NK-92 (cell line): Measurements from ENCODE around the gene DISC1.
"Not testable (repeated sequence)": the region's sequence is repeated elsewhere in the genome, so short reads cannot be mapped to it uniquely, and the experiment has no call there.

Experiments
- DNase-seq: peaks from one replicate; lab custom pipeline; 2025; ENCODE audit not compliant: unreplicated experiment; lab: John Stamatoyannopoulos, UW

Gene DISC1

DNA sequence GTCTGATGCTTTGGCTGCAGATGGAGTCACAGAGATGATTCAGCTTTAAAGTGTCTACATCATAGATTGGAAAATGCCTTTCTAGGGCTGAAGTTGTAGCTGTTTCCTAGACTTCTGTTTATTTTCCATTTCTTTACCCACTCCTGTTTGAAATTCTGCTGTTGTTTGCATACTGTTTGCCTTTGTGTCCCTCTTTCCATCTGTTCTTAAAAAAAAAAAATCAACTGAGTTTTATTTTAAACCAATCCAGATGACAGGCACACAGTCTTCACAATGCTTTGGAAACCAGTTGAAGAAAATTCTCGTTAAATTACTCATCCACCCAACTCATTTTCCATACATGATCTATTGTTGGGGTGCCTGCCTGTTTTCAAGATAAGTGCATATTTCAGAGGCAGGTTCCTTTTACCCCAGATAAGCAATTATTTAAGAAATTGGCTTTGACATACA lies 245.9 kb downstream of the DISC1 start:
- DNase-seq = no peak

DNA sequence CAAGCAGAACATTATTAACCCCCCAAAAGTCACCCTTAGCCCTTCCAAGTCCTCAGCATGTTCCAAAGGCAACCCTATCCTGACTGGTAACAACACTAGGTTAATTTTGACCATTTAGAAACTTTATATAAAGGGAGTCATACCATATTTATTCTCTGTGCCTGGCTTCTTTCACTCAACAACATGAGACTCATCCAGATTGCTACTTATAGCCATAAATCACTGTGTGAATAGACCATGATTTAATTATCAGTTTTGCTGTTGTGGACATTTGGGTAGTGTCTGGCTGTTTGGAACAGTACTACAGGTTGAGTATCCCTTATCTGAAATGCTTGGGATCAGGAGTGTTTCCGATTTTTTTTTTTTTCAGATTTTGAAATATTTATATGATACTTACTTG lies 252.1 kb downstream of the DISC1 start:
- no peak for DNase-seq

DNA sequence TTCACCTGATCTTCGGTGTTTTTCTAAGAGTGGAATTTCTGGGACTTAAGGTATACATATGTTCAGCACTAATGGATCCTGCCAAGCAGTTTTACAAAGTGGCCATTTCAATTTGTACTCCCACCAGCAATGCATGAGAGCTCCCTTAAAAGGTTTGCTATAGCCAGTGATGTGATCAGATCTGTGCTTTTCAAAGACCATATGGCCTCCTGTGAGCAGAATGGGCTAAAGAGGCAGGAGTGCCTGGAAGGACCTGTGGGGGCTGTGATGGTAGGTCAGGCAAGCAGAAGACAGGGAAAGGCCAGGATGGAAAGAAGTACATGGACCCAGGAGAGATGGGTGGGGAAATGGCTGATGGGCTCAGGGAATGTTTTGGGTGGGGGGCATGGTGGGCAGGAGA lies 252.7 kb downstream of the DISC1 start:
- DNase-seq = no peak

DNA sequence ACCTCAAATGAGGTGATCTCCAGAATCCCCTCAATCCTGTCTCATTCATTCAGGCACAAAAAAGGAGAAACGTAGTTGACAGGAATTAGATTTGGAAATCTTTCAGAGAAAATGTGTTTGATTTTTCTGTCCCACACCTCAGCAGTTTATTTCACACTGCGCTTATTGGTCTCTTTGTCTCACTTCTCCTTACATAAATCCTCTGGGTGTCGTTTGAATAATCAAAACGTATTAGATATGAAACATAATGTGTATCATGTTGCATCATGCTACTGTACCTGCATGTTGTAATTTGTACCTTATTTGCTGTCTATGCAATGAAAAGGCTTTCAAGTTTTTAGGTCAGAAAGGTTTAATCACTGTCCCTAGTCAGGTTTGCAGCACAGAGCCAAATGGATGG lies 255.7 kb downstream of the DISC1 start:
- no peak for DNase-seq

DNA sequence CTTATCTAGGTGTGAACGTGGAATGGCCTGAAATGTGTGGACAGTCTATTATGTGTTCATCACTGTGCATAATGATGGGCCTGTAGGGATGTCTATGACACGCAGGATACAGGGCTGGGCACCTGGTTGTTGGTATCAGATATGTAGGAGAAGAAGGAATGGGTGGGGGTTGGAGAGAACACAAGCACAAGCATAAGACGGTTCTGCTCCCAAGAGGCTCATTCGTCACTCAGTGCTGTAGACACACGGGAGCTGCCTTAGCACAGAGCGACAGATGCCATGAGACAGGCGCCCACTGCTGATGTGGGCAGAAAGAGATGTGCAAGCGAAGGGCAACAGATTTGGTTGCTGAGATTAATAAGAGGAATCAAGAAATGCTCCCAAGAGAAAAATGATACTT lies 256.2 kb downstream of the DISC1 start:
- no peak for DNase-seq

DNA sequence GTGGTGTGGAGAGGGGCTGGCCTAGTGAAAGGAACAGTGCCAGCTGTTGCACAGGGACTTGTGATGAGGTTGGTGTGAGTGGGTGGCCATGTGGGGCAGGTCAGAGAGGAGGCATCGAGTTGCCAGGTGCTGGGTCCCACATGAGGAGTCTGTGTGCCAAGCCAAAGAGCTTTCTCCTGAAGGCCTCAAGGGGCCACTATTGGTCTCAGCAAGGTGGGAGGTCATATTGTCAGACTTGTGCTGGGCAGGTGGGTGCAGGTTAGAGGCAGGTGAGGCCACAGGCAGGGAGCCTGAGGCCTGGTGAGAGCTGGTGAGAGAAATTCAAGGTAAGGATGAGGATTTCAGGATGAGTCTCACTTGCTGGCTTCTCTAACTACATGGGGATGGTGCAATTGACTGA lies 256.8 kb downstream of the DISC1 start:
- no peak for DNase-seq

DNA sequence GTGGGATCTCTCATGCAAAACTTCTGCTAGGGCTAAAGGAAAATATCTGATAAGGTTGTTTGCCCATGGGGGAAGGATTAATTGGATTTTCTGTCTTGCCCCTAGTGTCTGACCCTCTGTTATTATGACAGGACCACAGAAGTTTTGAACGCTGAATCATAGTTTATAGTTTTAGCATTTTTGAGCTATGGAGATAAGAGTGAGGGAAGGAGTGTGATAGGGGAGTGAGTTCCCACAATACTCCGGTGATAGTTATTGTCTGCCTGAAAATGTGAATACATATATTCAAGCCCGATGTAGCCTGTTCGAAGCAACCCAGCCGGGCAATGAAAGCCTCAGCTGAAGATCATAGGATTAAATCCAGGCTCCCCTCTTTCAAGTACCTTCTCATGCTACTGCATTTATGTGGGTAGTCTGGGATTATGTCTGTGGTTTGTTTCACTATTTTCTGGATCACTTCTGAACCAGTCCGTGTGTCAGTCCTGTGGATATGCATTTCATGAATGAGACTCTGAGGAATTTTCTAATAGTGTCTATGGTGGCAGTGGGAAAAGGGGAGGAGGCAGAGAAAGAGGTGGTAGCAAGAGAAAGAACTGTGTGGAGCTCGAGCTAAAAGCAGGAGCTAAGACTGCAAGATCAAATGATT lies 258.7 kb downstream of the DISC1 start:
- no peak for DNase-seq

DNA sequence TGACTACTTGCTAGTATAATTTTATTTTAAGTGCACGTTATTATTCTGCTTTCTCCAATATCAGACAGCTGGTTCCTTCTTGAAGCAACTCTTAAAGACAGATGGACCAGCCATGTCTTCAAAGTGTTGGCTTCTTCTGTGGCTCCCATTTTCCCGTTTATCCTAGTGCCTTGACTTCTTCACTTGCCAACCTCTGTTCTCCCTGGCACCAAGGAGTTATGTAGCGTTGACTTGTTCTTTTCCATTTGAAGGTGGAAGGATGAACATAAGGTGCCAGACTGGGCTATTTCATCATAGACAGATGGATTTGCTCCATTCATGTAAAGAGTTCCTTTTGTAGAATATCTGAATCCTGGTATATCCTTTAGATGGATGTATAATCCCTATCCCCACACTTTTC lies 260.6 kb downstream of the DISC1 start:
- no peak for DNase-seq

DNA sequence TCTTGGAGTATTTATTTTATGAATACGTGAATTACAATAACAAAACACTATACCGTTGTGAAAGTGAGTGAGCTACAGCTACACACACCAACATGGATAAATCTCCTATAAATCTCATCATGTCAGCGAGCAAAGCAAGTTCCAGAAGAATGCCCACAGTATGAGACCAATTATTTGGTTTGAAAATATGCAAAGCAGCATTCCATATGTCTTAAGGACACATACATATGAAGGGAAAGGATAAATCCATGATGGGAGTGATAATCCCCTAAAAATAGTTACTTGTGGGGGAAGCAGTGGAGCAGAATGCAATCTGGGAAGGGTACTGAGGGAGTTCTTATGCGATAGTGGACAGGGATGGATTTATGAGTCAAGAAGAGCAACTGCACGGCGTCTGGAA lies 261.3 kb downstream of the DISC1 start:
- no peak for DNase-seq

DNA sequence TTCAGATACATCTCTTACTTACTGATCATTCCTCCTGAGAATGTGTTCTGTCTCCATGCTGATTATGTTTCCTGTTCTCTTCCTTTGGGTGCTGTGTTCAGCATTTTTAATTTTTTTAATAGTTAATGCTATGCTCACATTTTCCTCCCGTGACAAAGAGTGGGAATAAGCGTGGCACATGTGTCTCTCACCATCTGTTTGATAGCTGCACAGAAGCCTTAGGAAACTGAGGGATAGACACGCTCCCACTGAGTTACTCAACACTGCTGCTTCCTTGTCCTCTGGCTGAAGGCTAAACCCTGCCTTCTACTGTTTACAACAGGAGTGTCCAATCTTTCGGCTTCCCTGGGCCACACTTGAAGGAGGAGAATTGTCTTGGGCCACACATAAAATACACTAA lies 264.2 kb downstream of the DISC1 start:
- DNase-seq = no peak

DNA sequence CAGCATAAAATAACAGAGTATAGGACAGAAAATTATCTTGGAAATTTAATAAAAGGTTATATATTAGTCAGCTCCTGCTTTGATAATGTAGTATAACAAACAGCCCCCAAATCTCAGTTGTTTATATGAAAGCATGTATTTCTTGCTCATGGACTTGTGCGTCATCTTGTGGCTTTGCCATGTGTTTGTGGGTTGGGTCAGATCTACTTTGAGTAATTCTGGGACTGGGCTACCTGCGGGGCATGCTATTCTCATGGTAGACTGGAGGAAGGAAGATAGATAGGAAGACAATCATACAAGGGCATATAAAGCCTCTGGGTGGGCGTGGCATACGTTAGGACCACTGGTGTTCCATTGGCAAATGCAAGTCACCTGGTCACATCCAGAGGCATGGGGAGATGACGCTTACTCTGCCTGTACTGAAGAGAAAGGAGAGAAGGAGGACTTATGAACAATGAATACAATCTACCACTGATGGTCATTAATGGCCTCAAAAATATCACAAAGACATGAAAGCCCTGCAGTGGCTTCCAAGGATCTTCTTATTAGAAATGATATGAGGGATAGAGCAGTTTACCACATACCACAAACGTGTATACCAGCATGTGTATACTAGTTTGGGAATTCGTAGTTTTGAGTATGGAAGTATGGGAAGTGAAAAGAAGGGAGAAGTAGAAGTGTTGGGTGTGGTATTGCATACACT lies 267.0 kb downstream of the DISC1 start:
- no peak for DNase-seq

DNA sequence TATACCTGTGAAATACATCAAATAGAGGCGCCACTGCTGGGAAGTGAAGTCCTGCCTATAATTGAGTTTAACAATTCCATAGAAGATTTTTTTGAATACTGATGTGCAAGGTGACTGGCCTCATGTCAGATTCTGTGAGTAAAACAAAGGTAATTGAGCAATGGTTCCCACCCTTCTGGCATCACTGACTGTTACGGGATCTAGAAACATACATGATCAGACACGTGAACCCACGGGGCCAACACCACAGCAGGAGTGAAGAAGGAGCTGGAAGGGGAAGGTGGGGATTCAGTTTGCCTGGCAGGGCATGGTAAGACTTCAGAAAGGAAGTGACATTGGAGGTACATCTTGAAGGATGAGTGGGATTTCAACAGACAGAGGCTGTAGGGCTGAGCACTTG lies 270.2 kb downstream of the DISC1 start:
- no peak for DNase-seq

DNA sequence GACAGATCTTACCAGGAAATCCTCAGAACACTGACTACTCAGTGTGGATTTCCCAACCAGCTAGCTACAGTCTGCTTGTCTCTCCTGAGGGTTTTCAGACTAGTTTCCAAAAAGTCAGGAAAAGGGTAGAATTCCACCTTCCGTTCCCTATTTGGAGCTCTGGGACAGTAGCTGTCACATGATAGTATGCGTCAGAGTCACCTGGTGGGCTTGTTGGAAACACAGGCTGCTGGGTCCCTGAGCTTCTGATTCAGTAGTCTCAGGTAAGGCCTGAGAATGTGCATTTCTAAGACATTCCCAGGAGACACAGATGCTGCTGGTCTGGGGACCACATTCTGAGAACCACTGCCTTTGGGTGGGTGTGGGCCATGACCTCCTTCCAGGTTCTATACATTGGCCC lies 272.5 kb downstream of the DISC1 start:
- no peak for DNase-seq

DNA sequence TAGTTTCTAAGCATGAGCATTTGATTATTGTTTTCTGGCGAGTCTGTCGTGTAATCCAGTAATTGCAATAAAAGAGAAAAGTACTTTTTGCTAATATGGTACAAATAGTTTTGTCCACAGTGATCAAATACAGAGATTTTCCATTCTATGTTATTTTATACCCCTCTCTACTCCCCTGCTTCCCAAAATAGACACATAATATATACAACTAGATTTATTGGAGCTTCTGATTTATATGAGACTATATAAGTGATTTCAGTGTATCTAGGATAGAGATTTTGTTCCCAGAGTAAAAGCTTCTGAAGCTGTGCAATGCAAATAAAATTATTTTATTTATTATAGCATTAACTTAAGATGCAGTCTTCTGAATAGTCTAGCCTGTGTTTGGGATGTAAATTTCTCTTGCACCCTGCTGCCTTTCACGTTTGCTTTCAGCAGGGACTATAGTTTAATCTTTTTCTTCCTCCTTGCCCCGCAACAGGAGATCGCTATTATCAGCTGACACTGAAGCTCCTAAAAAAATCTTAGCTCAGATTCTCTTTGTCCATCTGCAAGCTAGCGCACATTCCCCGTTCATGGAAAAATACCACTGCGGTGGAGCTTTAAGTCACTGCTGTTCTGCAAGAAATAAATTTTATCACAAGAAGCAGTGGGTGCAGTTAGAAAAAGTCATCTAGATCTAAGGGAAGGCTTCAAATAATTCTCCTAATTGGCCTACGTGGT lies 273.3 kb downstream of the DISC1 start:
- no peak for DNase-seq

DNA sequence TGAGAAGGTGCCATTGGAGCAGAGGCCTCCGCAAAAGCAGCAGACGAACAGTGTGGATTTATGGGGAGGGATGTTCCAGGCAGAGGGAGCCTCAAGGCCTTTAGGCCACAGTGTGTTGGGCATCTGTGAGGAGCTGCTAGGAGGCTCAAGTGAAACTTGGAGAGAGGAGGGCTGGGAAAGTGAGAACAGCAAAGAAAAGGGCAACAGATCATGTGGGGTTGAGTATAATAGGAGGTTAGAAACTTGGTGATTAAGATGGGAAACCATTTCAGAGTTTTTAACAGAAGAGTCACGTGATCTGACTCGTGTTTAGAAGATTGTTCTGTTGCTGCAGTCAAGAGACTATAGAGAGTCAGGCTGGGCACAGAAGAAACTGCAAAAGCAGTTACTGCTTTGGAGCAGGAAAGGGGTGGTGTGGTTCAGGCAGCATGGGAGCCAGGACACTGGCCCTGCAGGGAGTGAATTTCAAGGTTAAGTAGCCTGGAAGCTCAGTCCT lies 277.0 kb downstream of the DISC1 start:
- DNase-seq = no peak

DNA sequence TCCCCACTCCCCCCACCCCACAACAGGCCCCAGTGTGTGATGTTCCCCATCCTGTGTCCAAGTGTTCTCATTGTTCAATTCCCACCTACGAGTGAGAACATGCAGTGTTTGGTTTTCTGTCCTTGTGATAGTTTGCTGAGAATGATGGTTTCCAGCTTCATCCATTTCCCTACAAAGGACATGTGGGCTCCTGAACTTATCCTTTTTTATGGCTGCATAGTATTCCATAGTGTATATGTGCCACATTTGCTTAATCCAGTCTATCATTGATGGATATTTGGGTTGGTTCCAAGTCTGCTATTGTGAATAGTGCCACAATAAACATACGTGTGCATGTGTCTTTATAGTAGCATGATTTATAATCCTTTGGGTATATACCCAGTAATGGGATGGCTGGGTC lies 280.7 kb downstream of the DISC1 start:
- DNase-seq = not testable (repeated sequence)

DNA sequence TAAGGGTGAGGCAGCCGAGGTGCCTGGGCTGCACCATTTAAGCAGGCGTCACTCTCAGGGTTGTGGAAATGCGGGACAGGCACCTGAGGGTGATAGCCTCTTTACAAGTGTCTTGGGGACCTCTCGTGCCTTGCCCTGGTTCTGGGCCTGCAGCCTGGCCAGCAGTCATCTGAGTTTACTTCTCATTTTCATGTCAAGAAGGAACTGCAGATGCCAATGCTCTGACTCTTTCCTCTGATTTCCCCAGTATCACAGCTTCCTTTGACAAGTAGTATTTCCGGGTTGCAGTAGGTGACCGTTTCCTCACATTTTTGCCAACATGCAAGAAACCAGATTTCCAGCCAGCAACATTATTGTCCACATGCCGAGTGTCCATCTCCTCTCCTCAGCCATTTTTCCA lies 286.9 kb downstream of the DISC1 start:
- no peak for DNase-seq

DNA sequence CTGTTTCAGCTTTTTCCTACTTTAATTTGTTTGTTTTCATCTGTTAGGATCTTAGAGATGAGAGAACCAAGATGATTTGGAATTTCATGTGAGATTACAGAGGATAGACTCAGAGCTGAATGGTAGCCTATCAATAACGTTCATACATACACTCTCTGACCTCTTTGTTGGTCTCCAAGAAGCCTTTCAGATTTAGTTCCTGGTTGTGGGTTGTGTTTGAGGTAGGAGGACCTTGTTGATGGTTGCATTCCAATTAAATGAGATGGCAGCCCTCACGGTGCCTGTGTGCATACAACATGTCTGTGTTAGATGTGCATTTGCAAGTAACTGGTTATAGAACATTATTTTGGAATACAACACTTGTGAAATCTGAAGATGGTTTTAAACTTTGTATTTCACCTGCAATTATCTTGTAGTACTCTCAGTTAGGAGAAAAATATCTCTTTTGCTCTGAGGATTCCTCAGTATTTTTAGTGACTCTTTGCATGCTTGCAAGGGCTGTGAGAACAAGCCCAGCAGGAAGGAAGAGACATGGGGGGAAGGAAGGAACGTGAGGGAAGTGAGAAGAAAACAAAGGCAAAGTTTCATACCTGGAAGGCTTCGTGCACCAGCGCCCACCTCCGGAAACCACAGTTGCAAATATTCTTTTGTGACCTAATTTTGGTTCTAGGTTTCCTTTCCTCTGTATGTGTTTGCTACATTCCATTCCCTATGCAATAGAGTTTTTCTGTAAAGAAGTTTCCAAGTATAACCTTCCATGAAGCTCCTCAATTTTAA lies 291.8 kb downstream of the DISC1 start:
- no peak for DNase-seq

DNA sequence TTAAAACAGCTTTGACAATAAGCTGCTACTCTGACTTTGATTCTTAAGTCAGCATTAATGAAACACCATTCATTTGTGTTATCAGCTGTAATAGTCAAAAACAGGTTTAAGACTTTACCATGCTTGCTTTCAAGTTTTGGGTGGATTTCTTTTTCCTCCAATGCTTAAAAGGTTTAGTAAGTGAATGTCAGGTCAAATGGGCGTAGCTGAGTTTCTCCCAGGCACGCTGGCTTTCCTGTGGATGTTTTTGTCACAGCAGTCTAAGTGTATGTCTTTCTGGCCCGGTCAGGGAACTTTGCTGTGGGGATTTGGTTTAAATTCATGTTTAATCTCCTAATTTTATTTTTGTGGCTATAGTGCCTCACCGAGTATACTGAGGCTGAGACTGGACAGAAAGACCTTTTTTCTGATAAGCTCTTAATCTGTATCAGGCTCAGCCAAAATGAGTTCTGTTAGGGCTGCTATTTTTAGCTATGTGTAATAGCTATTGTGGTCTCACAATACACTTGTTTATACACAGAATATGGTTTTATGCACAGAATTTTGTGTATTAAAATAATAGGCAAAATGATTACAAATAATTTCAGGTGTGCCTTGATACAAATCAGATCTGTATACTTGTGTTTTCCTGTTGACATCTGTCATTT lies 292.8 kb downstream of the DISC1 start:
- DNase-seq = no peak

DNA sequence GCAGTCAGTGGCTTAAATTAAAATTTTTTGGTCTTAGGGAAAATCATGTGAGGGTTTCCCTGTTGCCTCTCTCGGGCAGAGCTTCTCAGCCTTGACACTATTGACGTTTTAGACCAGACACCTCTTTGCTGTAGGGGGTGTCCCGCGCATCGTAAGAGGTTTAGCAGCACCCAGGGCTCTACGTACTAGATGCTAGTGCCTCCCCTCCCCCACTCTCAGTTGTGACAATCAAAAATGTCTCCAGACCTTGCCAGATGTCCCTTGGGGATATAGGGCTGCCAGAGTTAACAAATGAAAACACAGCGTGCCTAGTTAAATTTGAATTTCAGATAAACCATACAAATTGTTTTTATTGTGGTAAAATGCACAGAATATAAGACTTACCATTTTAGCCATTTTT lies 293.3 kb downstream of the DISC1 start:
- DNase-seq = no peak
